HG03354 (cell line): ENCODE measurements around the gene FAM120A.

Source experiments
- ATAC-seq: cut with Tn5 transposase; IDR thresholded peaks from one replicate; pipeline ENCODE4 v1.9.1; 2021; ENCODE audit warnings: mild to moderate bottlenecking; ENCODE audit not compliant: unreplicated experiment, poor library complexity, severe bottlenecking

Gene FAM120A

GRCh38 chr9:93446073-93446472, 5.4 kb upstream of the FAM120A start:
- ATAC-seq = no peak

GRCh38 chr9:93447655-93448054, 3.8 kb upstream of the FAM120A start:
- no peak for ATAC-seq

- peak; percentile 25 for ATAC-seq
These were observed 594 bp downstream of the FAM120A start for GRCh38 chr9:93451849-93452709.

- no peak for ATAC-seq
These were observed 1.2 kb downstream of the FAM120A start for GRCh38 chr9:93452710-93453046.

GRCh38 chr9:93453047-93453914, 1.8 kb downstream of the FAM120A start, which contains the start of gene FAM120AOS:
Gene FAM120AOS, minus strand, starts transcription at chr9:93453581. Its CDS starts 872 bp downstream, at chr9:93452709.
- ATAC-seq = peak; percentile 74

- ATAC-seq = no peak
These were observed 4.5 kb downstream of the FAM120A start for GRCh38 chr9:93456022-93456421.

- no peak for ATAC-seq
These were observed 5.0 kb downstream of the FAM120A start for GRCh38 chr9:93456504-93456903.

- no peak for ATAC-seq
These were observed 5.5 kb downstream of the FAM120A start for GRCh38 chr9:93457006-93457405.

GRCh38 chr9:93458712-93459111, 7.2 kb downstream of the FAM120A start:
- no peak for ATAC-seq

- no peak for ATAC-seq
These were observed 8.0 kb downstream of the FAM120A start for GRCh38 chr9:93459432-93459847.

- ATAC-seq = no peak
These were observed 9.4 kb downstream of the FAM120A start for GRCh38 chr9:93460689-93461413.

- ATAC-seq = no peak
These were observed 9.9 kb downstream of the FAM120A start for GRCh38 chr9:93461414-93461743.

- no peak for ATAC-seq
These were observed 10.3 kb downstream of the FAM120A start for GRCh38 chr9:93461821-93462220.

- ATAC-seq = no peak
These were observed 12.3 kb downstream of the FAM120A start for GRCh38 chr9:93463638-93464248.

- no peak for ATAC-seq
These were observed 12.9 kb downstream of the FAM120A start for GRCh38 chr9:93464395-93464794.

- ATAC-seq = no peak
These were observed 13.4 kb downstream of the FAM120A start for GRCh38 chr9:93464876-93465275.

GRCh38 chr9:93465855-93466254, 14.4 kb downstream of the FAM120A start:
- no peak for ATAC-seq

GRCh38 chr9:93466416-93467061, 15.1 kb downstream of the FAM120A start:
- ATAC-seq = no peak

- no peak for ATAC-seq
These were observed 15.6 kb downstream of the FAM120A start for GRCh38 chr9:93467062-93467416.
